GM15510 (cell line): ENCODE data around the gene ERICH6.

Experiments used
- POLR2A ChIP-seq: IDR thresholded peaks from 3 replicates; pipeline ENCODE4 v1.6.1; 2011; ENCODE audit warnings: borderline replicate concordance; ENCODE audit not compliant: insufficient read length; ENCODE audit errors: extremely low read depth

Gene ERICH6

DNA sequence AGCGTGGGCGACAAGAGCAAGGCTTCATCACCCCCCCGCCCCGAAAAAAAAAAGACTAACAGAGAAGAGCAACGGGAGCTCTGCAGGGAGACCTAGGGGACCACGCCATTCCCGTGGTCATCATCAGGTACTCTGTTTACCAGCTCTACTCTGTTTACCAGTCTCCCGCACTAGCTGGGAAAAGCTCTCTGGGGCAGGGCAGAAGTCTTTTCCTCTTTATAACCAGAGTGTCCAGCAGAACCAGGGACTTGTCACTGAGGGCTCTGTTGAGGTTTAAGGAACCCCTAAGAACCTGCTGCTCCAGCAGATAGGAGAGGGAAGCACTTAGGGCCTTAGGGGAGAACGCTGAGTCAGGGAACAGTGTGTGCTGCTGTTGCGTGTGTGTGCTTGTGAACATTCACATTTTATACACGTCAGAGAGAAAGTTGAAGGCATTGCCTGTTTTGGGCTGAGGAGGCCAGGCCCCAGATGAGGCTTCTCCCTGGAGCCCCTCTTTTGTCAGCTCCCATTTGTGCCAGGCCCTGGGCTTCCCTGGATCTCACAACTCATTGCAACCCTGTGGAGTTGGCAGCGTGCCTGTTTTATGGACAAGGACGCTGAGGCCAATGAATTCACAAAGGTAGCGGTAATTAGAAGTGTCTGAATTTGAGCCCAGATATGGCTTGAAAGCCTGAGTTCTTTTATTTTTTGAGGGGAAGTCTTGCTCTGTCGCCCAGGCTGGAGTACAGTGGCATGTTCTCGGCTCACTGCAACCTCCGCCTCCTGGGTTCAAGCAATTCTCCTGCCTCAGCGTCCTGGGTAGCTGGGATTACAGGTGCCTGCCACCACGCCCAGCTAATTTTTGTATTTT, 24.2 kb upstream of the ERICH6 start:
- no peak for TF ChIP-seq POLR2A

DNA sequence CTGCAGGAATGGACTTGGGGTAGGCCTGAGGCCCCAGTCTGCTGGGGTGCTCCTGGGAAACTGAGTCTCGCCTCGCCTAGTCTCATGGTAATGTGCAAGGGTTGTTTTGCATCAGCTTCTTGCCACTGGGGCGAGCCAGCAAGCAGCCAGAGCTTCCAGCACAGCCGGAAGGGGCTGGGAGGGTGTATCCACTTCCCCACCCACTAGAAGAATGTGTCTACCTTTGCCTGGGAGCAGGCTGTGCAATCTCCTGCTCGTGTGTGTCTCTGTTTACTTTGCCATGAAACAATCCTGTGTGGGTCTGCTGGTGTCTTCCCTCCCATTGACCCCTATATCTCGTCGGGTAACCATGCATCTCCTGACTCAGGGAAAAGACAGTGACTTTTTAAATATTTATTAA, 21.8 kb upstream of the ERICH6 start:
- TF ChIP-seq POLR2A: no peak

DNA sequence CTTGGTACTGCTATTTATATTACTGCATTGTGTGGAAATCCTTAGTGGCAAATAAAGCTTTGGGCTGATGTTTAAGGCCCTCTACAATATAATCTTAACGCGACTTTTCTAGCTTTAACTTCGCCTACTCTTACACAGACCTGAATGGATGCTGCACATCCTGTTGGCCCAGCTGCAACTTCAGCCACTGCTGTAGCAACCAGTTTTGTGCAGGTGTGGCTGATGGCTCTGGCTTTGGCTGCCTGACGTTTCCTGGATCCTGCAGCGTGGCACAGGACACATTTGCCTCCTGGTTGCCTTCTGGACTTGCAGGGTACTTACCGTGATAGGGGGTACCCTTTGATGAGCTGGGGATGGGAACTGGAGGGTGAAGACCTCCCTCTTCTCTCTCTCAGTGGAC, 20.2 kb upstream of the ERICH6 start:
- no peak for TF ChIP-seq POLR2A

DNA sequence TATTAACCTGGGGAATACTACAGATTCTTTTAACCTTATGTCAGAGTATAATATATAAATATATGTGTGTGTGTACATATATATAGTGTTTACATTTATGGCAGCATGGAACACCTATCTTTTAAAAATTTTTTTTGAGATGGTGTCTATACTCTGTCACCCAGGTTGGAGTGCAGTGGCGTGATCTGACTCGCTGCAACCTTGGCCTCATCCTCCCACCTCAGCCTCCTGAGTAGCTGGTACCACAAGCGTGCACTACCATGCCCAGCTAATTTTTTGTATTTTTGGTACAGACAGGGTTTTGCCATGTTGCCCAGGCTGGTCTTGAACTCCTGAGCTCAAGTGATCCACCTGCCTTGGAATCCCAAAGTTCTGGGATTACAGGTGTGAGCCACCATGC, 18.5 kb upstream of the ERICH6 start:
- no peak for TF ChIP-seq POLR2A

DNA sequence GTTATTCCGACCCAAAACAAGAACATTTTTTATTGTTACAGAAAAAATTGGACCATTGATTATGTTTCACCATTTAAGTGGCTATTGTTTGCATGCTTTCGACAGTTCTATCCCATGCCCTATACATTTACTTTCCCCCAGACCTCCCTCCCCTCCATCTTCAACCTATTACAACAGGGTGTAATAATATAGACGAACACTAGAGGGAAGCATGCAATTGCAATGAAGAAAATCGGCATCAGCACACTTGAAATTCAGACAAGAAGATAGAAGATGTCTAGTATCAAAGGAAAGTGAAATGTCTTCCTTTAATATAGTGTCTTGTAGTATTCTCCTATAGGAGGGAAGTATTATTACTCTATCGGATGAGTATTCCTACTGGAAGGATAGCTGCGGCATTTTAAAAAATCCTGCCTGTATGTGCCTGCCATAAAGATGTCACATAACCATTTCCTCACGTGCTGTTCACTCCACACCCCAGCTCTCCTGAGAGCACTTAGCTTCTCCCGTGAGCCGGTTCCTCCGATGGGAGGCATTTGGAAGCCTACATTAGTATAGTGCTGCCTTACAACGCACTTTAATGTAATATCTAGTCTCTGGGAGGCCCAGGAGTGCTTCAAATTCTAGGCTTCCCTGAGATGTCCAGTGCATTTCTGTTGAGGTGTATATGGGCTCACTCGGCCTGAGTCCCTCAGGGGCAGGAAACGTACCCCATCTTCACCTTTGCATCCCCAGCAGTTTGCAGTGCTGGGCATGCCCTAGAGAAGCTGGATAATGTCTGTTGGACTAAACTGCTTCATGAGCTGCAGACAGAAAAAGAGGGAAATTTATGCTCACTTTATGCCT, 17.8 kb upstream of the ERICH6 start:
- no peak for TF ChIP-seq POLR2A

DNA sequence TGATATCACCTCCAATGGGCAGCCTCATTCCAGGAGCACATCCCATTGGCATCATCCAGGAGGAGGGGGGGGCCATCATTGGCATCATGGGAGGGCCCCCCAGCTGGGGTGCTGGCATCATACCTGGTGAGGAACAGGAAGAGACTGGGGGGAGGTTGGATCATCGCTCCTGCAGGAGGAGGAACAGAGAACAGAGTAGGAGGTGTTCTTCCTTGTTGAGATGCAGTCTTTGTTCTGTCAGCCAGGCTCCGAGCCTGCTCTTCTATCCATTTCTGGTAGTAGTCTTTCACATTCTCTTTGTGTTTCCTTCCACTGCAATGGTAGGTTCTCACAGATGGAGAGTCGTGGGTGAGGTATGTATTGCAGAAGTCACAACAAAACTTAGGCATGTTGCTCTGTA, 16.7 kb upstream of the ERICH6 start:
- no peak for TF ChIP-seq POLR2A

DNA sequence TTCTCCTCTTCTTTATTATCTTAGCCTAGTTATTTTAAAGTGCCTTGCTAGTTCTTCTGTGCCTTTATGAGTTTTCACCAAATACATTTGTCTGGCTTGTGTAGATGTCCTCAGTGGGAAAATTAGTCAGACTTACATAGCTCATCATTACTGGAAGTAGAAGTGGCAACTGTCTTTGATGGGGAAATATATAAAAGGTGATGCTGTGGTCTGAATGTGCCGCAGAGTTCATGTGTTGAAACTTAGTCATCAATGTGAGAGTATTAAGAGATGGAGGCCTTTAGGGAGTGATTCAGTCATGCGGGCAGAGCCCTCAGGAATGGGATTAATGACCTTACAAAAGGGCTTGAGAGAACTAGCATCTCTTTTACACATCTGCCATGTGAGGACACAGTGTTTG, 6.4 kb upstream of the ERICH6 start:
- TF ChIP-seq POLR2A: no peak

DNA sequence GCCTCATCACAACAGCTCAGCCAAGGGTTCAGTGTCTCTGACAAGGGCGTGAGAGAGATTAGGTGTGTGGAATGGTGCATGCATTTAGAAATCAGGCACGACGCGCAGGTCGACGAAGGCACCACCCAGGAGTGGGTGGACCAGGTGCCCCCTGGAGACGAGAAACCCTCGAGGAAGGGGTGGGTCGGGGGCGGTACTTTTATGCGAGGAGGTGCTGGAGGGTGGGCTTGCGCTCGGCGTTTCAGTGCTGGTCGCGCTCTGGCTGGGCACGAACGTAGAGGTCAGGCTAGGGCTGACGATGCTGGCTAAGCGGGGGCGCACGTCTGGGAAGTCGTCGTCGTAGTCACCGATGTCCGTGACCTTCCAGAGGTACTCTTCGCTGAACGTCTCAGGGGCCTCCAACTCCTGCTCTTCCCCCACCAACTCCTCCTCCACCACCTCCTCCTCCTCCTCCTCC, 393 bp downstream of the ERICH6 start:
- no peak for TF ChIP-seq POLR2A

DNA sequence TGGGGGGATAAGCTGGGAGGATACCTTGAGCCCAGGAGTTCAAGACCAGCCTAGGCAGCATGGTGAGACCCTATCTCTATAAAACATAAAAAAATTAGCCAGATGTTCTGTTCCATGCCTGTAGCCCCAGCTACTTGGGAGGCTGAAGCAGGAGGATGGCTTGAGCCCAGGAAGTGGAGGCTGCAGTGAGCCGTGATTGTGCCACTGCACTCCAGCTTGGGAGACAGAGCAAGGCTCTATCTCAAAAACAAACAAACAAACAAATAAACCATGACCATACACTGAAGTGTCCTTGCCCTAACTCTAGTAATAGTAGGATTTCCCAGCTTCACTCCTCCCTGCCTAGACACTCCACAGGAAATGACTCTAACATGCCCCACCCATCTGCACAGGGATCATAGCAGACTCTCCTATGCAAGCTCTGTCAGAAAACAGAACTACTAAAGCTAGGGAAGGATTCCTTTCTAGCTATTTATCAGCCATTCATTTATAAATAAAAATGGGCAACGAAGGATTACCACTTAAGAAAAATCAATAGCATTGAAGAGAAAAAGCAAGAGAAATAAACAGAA, 4.6 kb downstream of the ERICH6 start:
- no peak for TF ChIP-seq POLR2A

DNA sequence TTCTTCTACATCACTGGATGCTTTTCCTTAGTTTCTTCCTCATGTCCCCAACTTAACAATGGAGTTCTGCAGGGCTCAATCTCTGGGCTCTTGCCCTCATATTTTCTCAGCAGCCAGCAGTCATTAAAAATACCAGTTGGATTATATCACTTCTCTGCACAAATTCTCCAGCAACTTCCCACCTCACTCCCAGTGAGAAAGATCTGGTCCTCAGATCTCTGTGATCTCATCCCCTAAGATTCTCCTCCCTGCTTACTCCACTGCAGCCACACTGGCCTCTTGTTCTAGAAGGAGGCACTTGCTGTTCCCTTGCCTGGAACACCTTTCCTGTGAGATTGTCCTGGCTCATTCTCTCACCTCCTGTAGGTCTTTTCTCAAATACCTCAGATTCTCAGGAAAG, 6.1 kb downstream of the ERICH6 start:
- TF ChIP-seq POLR2A: no peak

DNA sequence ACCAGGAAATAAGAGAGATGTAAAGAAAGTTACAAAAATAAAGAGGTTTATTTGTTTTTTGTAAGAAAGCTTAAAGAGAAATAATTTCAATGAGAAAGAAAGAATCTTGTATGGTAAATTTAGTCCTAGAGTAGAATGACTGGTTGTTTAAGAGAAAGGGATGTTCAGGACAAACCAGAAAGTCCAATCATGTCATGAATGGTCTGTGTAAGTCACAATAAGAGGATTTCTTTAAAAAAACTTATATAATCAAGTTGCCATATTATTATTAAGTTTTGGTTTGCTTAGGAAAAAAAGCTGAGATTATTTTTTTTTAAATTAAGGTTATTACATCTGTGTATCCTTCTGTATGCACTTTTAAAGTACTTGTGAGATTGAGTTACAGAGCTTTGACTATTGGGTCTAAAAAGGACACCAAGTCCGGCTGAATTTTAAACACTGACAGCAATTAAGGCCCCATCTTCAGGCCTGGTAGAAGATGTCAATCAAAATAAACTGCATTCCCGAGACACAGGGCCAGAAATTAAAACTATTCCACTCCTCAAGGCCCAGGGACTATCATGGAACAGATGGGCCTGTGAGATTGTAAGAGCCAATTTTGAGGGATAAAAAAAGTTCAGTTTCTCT, 12.2 kb downstream of the ERICH6 start:
- no peak for TF ChIP-seq POLR2A

DNA sequence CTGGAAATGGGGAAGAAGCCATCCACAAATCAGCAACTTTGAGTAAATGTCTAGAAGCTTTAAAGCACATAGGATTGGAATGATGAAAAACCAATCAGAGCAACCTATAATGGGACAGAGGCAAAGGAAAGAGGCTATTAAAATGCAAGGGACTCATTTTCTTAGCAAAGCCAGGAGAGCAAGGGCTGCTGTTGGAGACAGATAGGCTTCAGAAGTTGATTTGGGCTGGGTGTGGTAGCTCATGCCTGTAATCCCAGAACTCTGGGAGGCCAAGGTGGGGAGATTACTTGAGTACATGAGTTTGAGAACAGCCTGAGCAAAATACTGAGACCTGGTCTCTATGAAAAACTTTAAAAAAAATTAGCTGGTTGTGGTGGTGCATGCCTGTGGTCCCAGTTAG, 16.1 kb downstream of the ERICH6 start:
- TF ChIP-seq POLR2A: no peak

DNA sequence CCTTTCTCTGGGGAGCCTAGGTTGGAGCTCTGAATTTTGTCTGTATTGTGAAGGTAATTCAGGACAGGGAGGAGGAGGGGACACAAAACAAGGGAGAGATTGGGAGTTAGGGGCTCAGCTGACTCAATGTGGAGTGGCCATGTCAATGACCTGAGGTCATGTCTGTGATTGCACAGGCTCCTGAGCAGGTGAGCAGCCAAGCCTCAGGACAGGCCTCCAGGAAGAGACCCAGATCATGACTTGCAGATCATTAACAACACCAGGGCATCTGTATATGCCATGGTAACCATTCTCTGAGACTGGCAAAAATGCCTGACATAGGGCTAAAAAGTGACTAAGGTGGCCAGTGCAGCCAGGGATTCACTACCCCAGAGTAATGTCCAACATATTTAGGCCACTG, 20.9 kb downstream of the ERICH6 start:
- no peak for TF ChIP-seq POLR2A

DNA sequence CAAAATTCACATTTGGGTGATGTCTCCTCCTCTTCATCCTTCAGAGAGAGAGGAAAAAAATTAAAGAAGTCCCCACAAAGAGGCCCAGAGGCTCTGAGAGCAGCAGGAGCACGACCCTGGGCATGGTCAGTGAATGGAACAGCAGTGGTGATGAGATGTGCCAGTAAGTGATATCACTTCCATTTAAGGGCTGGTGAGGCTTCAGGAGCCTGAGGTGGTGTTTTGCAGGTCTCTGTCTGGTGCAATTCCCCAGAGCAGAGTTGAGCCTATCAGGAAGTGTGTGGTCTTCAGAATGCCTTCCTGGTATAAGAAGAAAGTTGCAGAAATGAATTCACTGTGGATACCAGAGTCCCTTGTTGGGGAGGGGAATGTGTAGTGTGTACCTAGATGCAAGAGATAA, 21.4 kb downstream of the ERICH6 start:
- no peak for TF ChIP-seq POLR2A

DNA sequence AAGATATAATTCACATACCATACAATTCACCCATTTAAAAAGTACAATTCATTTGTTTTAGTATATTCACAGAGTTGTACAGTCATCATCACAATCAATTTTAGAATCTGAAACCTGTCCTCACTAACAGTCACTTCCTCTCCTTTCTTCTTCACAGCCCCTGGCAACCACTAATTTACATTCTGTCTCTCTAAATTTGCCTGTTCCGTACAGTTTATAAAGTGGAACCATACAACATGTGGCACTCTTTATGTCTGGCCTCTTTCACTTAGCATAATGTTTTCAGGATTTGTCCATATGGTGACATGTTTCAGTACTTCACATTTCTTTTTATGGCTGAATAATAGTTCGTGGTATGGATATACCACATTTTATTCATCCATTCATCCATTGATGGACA, 22.7 kb downstream of the ERICH6 start:
- TF ChIP-seq POLR2A: no peak
